Lung (tissue), 12 donors: Measurements from ENCODE around the gene CPEB4. TPM values are rescaled to one million over a fixed set of nuclear protein-coding genes. Genes with fewer than 3 reads are reported as not detected.

Experiments used
- ATAC-seq: fragments of 200-7000 bp; cut with Tn5 transposase; one replicate; pipeline ENCODE4 v1.9.1; 2020; ENCODE audit warnings: moderate number of reproducible peaks; ENCODE audit not compliant: insufficient read depth, low FRiP score
- DNase-seq, 3 donors: peaks; one replicate each; pipeline ENCODE4 v3.0.0-alpha.2; 2013 to 2017
- H3K27ac ChIP-seq, 2 donors: one replicate each; pipeline ENCODE4 v1.5.1; 2013; ENCODE audit warnings: mild to moderate bottlenecking in 2 of 2, moderate library complexity in 2 of 2, control low read depth in 1 of 2, inconsistent platforms in 1 of 2, low read depth in 1 of 2, low read length in 1 of 2
- H3K27me3 ChIP-seq, 3 donors: one replicate each; pipeline ENCODE4 v1.5.1; 2013; ENCODE audit warnings: low read length in 2 of 3; ENCODE audit not compliant: control insufficient read depth in 3 of 3, insufficient read depth in 3 of 3
- H3K36me3 ChIP-seq, 4 donors: one replicate each; pipeline ENCODE4 v1.5.1; 2013; ENCODE audit warnings: low read length in 4 of 4, mild to moderate bottlenecking in 1 of 4, moderate library complexity in 1 of 4; ENCODE audit not compliant: control insufficient read depth in 4 of 4, insufficient read depth in 4 of 4
- H3K4me1 ChIP-seq, 5 donors: one replicate each; pipeline ENCODE4 v1.5.1; 2013; ENCODE audit warnings: low read length in 5 of 5, mild to moderate bottlenecking in 2 of 5, moderate library complexity in 1 of 5; ENCODE audit not compliant: control insufficient read depth in 5 of 5, insufficient read depth in 5 of 5
- H3K4me3 ChIP-seq: one replicate; pipeline ENCODE4 v1.5.1; 2013; ENCODE audit warnings: mild to moderate bottlenecking, control low read depth, moderate library complexity
- H3K9ac ChIP-seq, 2 donors: one replicate each; pipeline ENCODE4 v1.5.1; 2013; ENCODE audit warnings: low read length in 2 of 2, control low read depth in 1 of 2; ENCODE audit not compliant: insufficient read depth in 1 of 2
- H3K9me3 ChIP-seq, 4 donors: one replicate each; pipeline ENCODE4 v1.5.1; 2013; ENCODE audit warnings: low read length in 3 of 4, mild to moderate bottlenecking in 1 of 4, moderate library complexity in 1 of 4; ENCODE audit not compliant: control insufficient read depth in 4 of 4, insufficient read depth in 3 of 4
- CTCF ChIP-seq: IDR thresholded peaks from 2 replicates; pipeline ENCODE4 v1.5.1; 2012; ENCODE audit warnings: mild to moderate bottlenecking; ENCODE audit errors: control extremely low read depth, extremely low read depth
- WGBS, 2 donors: extraction: QIAGEN DNeasy Blood & Tissue Kit; methylation state at CpG; one replicate each; pipeline ENCODE4 v1.1.7; 2013; 5-methylcytosine and 5-hydroxymethylcytosine counted together
- polyA plus RNA-seq, 2 donors: library from polyadenylated mRNA; stranded (reverse); fragments of 200-250 nt; gene quantifications; one replicate each; pipeline ENCODE4 v1.2.1, GENCODE V29; 2013
- total RNA-seq, 2 donors: library from RNA; depleted of rRNA in 1 of 2; stranded (reverse); fragments of >200 nt in 1 of 2; gene quantifications; one replicate each; pipeline ENCODE4 v1.2.1, GENCODE V29; 2014 to 2021
- donor health status: control.
- donor health status: control.
- donor health status: Bipolar disorder and iron deficiency.
- donor health status: healthy.
- donor health status: DM: yes; HTN: yes; CAD: no.

The CPEB4 gene
- total and polyA plus RNA-seq, 4 donors = 9.1 to 62.2 (median 39.1) TPM

- Histone ChIP-seq H3K27ac (no peak overlapping the region), H3K27me3 (no peaks in the 10 kb centered on the region), H3K4me1 (peaks cover 0 to 2% (median 0%) of the 10 kb centered on the region in 5 donors), H3K36me3 (no peaks in the 10 kb centered on the region), H3K9ac (no peak overlapping the region), H3K4me3 (no peak overlapping the region), H3K9me3 (peaks cover 0 to 7% (median 0%) of the 10 kb centered on the region in 4 donors)
- 45 to 56% methylated on average over 6 of the region's 6 CpGs for WGBS, 2 donors
- ATAC-seq (no peak), DNase-seq (no peak)
- no peak for TF ChIP-seq CTCF
These were observed 37.5 kb upstream of the CPEB4 start for GRCh38 chr5:173850659-173851058.

- Histone ChIP-seq H3K27me3 (no peaks in the 10 kb centered on the region), H3K9ac (no peak overlapping the region), H3K4me1 (peaks cover 0 to 2% (median 0%) of the 10 kb centered on the region in 5 donors), H3K27ac (peak overlapping the region in 1 of 2 donors; percentile 40), H3K36me3 (no peaks in the 10 kb centered on the region), H3K9me3 (peaks cover 0 to 7% (median 0%) of the 10 kb centered on the region in 4 donors), H3K4me3 (no peak overlapping the region)
- DNase-seq (peak; percentile 35 to 65 (median 50)), ATAC-seq (no peak)
- WGBS, 2 donors = 67 to 75% methylated on average over 10 of the region's 10 CpGs
- no peak for TF ChIP-seq CTCF
These were observed 36.4 kb upstream of the CPEB4 start for GRCh38 chr5:173851595-173852243.

- H3K9me3 ChIP-seq = peaks cover 0 to 7% (median 0%) of the 10 kb centered on the region in 4 donors
- DNase-seq (no peak), ATAC-seq (no peak)
- no peak overlapping the region for H3K9ac ChIP-seq
- TF ChIP-seq CTCF = no peak
- WGBS, 2 donors = 88 to 93% methylated on average over 7 of the region's 7 CpGs
- H3K4me1 ChIP-seq = peaks cover 0 to 4% (median 0%) of the 10 kb centered on the region in 5 donors
- no peaks in the 10 kb centered on the region for H3K27me3 ChIP-seq
- H3K27ac ChIP-seq = no peak overlapping the region
- no peaks in the 10 kb centered on the region for H3K36me3 ChIP-seq
- no peak overlapping the region for H3K4me3 ChIP-seq
These were observed 35.3 kb upstream of the CPEB4 start for GRCh38 chr5:173852790-173853359.
